Gastrocnemius medialis (tissue), 4 donors: ENCODE measurements around the gene KCTD14.

ENCODE experiments used
- POLR2A ChIP-seq, 2 donors: fragments of 450-650 bp; IDR thresholded peaks; one replicate each; pipeline ENCODE4 v1.6.1; 2017; ENCODE audit warnings: antibody characterized with exemption in 2 of 2, mild to moderate bottlenecking in 2 of 2, moderate library complexity in 2 of 2
- TF ChIP-seq, protein P1 (sequence below), 5 experiments: fragments of 450-650 bp in 3 of 5; fragments of 200-600 bp in 2 of 5; sonication (generic) in 2 of 5; IDR thresholded peaks in 4 of 5; conservative IDR thresholded peaks in 1 of 5; 1 replicate in 4 of 5; 2 replicates in 1 of 5; pipeline ENCODE4 v1.5.1; 2016 to 2019; ENCODE audit warnings: antibody characterized with exemption in 5 of 5, mild to moderate bottlenecking in 3 of 5, moderate library complexity in 3 of 5

DNA sequence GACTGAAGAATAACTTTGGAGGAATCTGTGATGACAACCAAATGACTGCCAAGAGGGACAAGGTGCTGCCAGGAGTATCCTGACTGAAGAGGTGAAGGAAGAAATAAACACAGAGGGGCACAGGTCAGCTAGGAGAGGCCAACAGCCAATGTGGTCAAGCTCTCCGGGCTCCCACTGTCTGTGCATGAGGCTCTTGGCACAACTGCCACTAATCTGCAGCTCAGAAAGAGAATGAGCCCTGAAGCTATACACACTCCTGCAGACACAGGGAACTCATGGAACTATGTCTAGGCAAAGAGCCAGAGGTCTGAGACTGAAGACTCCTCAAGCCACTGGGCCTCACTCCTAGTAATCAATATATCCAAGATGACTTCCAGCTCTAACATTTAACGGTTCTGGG lies 47.5 kb upstream of the KCTD14 start:
- TF ChIP-seq, protein P1, sequence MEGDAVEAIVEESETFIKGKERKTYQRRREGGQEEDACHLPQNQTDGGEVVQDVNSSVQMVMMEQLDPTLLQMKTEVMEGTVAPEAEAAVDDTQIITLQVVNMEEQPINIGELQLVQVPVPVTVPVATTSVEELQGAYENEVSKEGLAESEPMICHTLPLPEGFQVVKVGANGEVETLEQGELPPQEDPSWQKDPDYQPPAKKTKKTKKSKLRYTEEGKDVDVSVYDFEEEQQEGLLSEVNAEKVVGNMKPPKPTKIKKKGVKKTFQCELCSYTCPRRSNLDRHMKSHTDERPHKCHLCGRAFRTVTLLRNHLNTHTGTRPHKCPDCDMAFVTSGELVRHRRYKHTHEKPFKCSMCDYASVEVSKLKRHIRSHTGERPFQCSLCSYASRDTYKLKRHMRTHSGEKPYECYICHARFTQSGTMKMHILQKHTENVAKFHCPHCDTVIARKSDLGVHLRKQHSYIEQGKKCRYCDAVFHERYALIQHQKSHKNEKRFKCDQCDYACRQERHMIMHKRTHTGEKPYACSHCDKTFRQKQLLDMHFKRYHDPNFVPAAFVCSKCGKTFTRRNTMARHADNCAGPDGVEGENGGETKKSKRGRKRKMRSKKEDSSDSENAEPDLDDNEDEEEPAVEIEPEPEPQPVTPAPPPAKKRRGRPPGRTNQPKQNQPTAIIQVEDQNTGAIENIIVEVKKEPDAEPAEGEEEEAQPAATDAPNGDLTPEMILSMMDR (IDR thresholded peaks at IDR 0.05 in 4 of 5, conservative IDR thresholded peaks at IDR 0.05 in 1 of 5): no peak
- no peak for TF ChIP-seq POLR2A (IDR thresholded peaks at IDR 0.05)
